Fibroblast of upper back skin (primary cell): Measurements from ENCODE around the gene APAF1.

Experiments used
- DNase-seq: peaks from one replicate; pipeline ENCODE4 v3.0.0-alpha.2; 2013

APAF1 gene

DNA sequence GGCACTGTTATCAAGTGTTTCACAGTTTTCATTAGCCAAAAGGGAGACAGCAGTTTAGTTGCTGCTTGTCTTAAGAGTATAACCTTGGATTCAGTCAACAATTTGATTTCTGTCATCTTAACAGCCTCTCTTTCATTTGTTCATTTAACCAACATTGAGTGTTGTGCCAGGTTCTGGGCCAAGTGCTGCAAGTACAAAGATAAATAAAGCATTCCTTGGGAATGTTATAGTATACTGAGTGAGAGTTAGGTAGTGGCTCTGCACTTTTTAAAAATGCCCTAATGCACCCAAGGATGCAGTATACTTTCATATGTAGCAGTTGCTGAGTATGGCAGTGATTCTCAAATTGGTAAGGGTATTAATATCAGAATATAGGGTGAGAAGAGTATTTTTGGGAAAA is 15.4 kb downstream of the APAF1 start:
- no peak for DNase-seq

DNA sequence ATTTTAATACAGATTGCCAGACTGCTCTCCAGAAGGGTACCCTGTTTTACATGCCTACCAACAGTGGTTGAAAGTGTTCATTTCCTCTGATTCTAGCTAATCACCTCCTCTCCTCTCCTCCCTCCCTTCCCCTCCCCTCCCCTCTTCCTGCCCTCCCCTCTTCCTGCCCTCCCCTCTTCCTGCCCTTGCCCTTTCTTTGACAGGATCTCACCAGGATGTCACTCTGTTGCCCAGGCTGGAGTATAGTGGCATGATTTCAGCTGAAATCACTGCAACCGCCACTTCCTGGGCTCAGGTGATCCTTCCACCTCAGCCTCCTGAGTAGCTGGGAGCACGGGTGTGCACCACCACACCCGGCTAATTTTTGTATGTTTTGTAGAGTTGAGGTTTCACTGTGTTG is 24.7 kb downstream of the APAF1 start:
- DNase-seq = no peak

DNA sequence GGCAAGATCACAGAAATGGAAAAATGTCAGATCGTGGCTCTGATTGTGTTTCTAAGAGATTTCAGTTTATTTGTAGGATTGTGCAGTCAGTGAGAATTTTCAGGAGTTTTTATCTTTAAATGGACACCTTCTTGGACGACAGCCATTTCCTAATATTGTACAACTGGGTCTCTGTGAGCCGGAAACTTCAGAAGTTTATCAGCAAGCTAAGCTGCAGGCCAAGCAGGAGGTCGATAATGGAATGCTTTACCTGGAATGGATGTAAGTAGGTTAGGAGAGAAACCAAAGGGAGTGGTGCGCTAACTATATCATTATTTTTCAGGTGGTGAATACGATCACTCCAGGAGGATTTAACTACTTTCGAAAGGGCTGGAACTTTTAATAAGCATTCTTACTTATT is 26.4 kb downstream of the APAF1 start:
- DNase-seq = no peak

DNA sequence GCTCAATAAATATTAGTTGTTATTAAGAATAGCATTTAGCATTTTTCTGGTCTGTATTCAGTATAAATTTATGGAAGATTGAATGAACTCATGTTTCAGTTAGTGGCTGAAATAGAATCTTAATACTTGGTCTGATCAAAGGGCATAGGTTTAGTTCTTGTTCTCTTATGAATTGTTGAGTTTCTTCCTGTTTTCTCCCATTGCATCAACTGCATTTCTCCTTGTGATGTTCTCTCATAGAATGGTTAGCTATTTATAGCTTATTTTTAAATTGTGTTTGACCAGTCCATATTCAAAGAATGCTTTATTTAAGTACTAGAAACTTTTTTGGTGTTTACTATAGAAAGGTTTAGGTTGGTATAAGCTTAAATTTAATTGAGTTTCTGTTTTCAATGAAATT is 29.8 kb downstream of the APAF1 start:
- DNase-seq = no peak

DNA sequence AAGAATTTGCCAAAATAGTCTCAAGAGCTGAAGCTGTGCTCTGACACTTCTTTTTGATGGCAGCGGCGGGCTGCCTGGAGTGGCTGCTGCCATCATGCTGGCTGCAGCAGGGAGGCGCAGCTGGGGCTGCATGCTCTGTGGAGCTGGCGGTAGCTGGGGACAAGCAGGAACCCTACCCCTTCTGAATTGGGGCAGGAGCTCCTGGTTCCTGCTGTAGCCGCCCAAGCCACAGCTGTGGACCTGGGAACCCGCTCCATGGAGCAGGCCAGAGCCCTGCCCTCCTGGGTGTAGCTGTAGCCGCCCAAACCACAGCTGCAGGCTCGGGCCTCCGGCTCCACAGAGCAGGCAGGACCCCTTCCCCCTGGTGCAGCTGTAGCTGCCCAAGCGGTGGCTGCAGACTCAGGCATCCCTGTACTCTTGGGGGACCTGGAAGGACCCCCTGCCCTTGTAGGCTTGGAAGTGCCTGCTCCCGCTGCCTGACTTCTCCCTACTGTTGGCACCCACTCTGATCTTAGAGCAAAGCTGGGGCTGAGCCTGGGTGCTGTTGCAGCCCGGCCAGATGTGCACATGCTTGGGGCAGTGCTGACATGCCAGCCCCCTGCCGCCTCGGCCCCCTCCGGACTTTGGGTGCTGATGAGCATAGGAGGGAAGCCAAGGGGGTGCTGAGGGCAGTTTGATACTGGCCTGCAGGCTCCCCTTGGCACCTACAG is 33.3 kb downstream of the APAF1 start:
- no peak for DNase-seq

DNA sequence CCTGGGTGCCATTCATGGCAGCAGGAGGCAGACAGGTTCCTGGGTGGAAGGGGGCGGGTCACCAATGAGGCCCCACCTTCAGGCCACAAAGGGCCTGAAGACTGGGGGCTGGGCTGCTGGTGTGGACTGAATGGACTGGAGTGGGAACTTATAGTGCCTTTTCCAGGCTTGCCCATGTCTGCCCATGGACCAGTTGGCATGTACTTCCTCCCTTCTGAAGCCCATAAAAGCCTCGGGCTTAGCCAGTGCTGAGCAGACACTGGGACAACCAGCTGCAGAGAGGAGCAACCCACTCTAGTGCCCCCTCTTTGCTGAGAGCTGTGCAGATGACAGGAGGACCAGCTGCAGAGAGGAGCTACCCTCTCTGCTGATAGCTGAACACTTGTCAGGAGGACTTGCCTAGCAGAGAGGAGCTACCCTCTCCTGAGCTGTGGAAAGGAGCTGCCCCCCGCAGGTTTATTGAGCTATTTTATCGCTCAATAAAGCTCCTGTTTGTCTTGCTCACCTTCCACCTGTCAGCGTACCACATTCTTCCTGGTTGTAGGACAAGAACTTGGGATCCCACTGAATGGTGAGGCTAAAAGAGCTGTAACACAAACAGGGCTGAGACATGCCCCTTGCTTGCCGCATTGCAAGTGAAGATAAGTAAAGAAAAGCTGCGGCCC is 34.0 kb downstream of the APAF1 start:
- DNase-seq = no peak

DNA sequence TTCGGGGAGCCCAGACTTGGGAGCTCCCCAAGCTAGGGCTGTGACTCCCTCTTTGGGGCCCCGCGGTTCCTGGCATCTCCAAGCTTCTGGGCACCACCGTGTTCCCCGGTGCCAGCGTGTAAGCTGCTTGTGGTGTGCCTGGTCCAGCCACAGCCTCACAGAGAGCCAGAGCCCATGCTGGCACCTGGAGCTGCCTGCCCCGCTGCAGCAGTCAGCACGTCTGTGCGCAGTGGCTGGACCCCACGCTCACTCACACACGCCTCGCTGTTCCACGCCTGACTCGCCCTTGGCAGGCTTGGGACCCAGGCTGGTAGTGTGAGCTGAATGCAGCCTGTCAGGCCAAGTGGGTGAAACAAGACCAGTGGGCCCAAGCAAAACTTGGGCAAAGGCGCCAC is 34.5 kb downstream of the APAF1 start:
- no peak for DNase-seq

DNA sequence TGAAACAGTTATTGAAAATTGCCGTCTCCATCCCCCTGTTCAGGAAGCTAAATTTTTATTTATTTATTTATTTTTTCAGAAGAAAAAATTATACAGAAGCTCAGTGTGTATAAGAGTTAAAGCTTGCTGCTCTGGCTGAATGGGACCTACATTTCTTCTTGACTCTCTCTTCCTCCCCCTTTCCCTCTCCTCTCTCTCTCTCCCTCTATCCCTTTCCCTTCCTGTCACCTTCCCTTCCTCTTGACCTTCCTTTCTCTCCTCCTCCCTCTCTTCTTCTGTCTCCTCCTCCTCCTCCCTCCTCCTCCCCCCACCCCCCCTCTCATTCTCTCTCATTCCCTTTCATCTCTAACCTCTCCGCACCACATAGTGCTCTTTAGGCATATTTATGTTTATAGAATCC is 39.1 kb downstream of the APAF1 start:
- no peak for DNase-seq

DNA sequence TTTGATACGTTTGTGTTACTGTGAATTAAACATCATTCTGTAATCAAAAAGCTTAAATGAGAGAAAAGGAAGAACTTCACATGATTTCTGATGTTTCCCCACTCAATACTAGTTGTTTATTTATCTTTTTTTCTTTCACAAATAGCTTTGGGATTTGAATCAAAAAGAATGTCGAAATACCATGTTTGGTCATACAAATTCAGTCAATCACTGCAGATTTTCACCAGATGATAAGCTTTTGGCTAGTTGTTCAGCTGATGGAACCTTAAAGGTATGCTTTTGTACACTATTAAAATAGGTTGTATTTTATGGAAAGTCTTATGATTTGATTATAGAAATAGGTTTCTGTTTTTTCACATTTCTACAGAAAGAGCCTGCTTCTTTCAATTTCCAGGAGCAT is 41.5 kb downstream of the APAF1 start:
- DNase-seq = no peak

DNA sequence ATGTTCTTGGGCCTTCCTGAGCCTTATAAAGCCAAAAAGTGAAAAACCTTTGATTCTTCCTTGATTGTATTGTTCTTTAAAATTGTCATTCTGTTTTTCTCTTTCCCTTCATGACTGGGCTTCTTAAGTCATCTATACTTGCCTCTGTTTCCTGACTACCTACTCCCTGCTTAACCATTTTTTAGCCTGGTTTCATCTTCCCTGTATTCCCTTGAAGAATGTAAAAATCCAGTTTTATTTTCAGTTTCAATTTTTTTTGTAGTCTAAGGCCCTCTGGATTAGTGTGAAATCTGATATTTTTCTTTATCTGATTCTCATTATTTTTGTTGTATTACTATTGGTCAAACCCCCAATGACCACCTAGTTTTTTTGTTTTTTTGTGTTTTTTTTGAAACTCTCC is 46.3 kb downstream of the APAF1 start:
- no peak for DNase-seq

DNA sequence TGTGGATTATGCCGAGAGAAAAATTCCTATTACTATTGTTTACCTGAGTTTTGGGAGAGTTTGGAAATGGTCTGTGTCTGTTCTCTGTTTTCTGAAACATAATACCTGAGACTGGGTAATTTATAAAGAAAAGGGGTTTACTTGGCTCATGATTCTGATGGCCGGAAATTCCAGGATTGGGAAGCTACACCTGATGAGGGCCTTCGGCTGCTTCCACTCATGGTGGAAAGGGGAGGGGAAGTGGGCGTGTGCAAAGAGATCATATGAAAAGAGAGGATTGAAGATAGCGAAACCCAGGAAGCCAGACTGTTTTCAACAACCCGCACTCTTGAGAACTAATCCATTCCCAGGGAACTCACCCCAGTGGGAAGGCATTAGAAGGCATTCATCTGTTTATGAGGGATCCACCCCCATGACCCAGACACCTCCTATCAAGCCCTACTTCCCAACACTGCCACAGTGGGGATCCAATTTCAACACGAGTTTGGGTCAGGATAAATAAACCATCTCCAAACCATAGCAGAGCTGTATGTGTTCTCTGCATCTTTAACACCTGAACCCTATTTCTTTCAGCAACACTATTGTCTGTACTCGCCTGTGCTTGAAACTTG is 51.1 kb downstream of the APAF1 start:
- no peak for DNase-seq

DNA sequence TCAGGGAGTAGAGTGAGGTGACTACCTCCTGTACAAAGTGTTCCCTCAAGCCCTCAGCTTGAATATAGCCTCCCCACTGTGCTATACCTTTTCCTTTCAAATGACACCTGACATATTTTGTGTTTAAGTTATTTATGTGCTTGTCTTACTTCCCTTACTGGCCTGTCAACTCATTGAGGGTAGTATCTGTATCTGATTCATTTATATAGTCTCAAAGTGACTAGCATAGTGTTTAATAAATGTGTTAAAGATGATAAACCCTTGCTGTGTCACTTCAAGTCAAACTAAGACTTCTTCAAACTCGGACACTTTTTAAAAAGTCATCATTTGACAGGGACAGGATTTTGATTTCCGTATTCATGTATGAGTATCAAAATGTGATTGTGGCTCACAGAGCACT is 52.1 kb downstream of the APAF1 start:
- no peak for DNase-seq

DNA sequence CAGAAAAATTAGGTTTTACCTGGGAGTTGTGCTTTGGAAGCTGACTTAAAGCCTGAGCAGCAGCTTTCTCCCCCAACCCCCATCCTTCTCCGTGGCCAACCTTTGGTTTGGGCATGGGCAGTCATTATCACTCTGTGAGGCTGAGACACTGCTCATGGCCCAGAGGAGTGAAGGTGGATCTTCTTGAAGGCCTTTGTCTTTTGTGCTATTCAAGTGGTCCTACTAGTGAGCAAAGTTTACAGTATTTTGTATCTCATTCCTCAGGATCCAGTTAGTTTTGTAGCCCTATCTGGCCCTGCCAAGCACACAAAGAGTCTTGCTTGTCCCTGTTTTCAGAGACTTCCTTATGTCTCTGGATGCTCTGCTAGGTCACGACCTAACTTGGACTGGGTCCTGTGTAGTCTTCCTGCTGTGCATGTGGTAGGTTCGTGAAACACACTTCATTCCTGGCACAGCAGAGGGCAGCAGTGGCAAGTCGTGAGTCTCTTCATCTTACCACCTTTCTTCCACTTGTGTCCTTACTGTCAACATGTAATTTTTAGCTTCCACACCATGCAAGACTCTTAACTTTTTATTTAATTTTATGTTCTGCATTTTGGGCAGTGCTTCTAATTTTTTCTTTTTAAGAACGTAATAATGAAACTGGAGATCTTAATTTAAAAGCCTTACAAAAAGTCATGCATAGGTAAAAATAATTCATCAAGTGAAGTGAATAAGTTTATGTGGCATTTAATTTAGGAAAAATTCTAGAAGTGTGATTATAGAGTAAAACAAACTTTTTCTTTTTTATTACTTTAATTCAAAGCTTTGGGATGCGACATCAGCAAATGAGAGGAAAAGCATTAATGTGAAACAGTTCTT is 53.7 kb downstream of the APAF1 start:
- DNase-seq = peak; percentile 31

DNA sequence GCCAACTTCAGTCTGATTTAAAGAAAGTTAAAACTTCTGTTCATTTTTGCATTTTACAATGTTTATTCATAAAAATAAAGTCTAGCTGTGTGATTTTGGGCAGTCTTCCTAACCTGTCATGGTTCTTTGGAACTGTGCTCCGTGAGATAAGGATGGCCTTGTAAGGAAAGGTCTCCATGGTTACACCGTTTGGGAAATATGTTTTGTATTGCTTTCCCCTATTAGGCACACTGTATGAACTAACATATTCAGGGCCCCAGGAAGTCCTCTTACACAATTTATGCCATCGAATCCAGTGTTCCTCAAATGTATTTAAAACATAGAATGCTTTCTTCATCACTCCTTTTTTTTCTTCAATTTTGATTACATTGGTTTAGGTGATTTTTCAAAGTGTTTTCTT is 54.5 kb downstream of the APAF1 start:
- DNase-seq = no peak

DNA sequence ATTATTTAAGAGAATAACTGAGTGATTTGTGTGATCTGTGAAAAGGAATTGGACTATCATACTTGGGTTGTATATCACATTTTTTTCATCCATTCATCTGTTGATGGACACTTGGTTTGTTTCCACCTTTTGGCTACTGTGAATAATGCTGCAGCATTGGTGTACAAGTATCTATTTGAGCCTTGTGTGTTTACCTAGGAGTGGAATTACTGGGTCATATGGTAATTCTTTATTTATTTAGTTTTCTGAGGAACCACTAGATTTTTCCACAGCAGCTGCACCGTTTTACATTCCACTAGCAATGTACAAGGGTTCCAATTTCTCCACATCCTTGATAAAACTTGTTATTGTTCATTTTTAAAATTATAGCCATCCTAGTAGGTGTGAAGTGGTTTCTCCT is 56.1 kb downstream of the APAF1 start:
- no peak for DNase-seq

DNA sequence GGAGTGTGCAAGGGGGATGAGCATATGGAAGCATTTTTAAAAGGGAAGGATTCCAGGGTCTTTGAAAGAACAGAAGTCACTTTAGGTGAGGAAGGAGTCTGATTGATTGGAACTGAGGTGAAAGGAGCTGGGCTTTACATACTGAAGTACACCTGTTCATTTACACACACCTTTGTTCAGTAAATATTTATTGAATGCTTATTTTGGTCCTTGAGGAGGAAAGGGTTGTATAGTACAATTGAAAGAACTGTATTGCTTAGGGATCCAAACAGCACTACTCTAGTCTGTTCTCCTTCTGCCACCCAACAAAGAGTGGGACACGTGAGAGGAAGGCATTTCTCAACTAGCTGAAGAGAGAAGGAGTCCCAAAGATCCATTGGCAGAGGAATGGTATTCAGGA is 63.9 kb downstream of the APAF1 start:
- no peak for DNase-seq

DNA sequence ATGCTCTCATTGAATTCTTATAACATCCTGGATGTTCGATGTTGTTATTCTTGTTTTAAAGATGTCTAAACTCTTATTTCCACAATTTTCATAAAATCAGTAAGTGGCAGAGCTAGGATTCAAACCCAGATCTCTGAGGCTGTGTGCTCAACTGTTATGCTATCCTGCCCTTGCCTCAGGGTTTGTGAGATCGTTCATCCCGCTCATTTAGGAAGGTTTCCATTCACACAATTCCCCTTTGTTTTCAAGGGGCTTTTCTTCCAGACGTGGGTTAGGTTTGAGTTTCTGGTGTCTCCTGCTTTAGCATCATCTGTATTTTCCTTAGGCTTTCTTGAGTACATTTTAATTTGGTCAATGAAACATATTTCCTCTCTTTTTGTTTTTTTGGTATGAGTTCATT is 69.3 kb downstream of the APAF1 start:
- no peak for DNase-seq

DNA sequence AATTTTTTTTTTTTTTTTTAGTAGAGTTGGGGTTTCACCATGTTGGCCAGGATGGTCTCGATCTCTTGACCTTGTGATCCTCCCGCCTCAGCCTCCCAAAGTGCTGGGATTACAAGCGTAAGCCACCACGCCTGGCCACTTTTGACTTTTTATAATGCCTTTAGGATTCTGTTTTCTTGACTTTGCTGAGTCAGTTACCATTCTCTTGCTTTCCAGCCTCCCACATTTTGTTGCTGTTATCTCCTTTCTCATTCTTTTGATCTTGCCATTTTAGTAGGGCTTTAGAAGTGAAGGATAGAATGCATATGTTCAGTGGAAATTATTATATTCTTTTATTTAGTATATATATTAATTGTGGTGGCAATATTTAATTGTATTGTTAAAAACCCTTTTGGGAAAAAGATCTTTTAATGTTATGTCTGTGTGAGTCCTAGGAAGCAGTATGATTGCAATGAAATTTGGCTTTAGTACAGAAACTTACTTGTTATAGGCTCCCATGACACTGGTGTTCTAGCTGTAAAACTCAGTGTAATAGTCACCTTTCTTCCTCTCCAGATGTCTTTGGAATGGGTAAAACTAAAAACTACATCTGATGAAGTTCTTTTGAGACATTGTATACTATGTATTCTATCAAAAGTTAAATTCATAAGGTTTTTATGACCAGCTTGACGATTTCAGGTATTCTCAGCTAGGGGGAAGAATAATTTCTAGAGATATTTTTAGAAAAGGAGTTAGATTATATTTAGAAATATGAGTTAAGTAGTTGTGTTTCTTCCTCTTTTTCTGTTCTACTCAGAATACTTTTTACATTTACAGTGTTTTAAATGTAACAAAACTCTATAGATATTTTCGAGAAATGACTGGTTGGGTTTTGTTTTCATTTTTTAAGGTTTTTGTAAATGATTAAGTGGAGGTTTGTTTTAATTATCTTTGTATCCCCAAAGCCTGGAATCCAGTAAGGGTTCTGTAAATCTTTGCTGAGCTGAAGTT is 74.7 kb downstream of the APAF1 start:
- DNase-seq = no peak

DNA sequence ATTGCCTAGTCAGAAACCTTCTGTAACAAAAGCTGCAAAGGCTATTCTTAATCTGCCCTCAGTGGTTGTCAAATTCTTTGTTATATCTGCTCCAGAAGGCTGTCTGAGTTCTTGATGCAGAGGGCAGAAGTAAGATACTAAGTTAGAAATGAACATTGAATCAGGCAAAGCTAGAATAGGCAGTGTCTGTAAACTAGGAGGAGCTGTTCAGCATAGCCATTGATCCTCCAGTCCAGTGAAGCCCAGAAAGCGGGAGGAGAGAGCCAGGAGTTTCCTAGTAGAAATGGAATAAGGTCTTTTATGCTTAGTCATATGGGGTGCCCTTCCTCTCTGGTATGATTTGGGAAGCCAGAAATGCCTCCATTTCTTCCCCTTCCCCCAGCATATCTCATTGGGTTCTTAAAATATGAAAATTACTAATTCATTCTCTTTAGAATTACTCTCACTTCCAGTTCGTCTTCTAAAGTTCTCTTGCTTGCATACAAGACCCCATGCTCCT is 76.2 kb downstream of the APAF1 start:
- no peak for DNase-seq

DNA sequence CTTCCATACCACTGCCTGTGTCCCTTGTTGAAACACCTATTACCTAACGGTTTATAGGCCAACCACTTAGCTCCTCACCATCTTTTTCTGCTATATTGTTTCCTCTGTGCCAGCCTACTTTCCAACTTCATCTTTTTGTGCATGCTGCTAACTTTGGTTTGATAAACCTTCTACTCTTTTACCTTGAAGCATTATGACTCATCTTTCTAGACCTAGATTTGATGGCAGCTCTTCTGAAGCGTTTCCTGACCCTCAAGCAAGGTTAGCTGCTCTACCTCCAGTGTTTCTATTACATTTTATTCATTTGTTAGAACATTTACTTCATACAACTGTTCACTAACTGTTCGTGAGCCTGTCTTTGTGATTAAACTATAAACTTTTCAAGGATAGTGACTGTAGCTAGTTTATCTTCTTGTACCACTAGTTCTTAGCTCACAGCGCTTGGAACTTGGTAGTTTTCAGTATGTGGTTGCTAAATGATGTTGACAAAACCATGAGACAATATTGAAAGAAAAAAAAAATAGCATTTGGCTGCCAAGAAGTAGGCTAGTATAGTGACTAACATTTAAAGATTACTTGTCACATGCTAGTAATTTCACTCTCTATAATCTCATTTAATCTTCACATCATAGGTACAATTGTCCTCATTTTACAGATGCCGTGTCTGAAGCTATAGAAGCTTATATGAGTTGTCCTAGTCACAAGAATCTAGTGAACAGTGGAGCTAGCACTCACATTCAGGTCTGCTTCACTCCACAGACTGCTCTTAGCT is 79.5 kb downstream of the APAF1 start:
- no peak for DNase-seq
